Colonic mucosa (tissue), 4 donors: ENCODE data around the gene RBM12. TPM values are rescaled to one million over a fixed set of nuclear protein-coding genes. Genes with fewer than 3 reads are reported as not detected.
A peak's percentile ranks its signal among the peaks of the same experiment; 100 is the strongest.

ENCODE experiments used
- DNase-seq: peaks from one replicate; pipeline ENCODE4 v3.0.0-alpha.2; 2020
- H3K27ac ChIP-seq: fragments of 200-600 bp; one replicate; pipeline ENCODE4 v1.8.0; 2021
- H3K27me3 ChIP-seq: fragments of 200-600 bp; one replicate; pipeline ENCODE4 v1.8.0; 2021
- H3K36me3 ChIP-seq: fragments of 200-600 bp; one replicate; pipeline ENCODE4 v1.8.0; 2021
- H3K4me1 ChIP-seq: fragments of 200-600 bp; one replicate; pipeline ENCODE4 v1.8.0; 2021; ENCODE audit warnings: mild to moderate bottlenecking
- H3K4me3 ChIP-seq: fragments of 200-600 bp; one replicate; pipeline ENCODE4 v1.8.0; 2021
- H3K9ac ChIP-seq, 2 donors: one replicate each; pipeline ENCODE4 v1.7.0; 2013; ENCODE audit warnings: control low read depth in 2 of 2, low read depth in 2 of 2, low read length in 2 of 2
- H3K9me3 ChIP-seq: fragments of 200-600 bp; one replicate; pipeline ENCODE4 v1.8.0; 2021
- intact Hi-C: fragments of 100-400 bp; cut with DNase I; formaldehyde crosslinking; loops from one replicate; pipeline ENCODE4 v1.14.1; 2022
- total RNA-seq, 2 donors: library from RNA; stranded (reverse); fragmentation: NEBNext Ultra II Directional in 1 of 2; extraction: Animal tissue kit (Norgen Biotek cat#: 25700) in 1 of 2; gene quantifications; one replicate each; pipeline ENCODE4 v1.2.1, GENCODE V29; 2021
- TF ChIP-seq, protein P1 (sequence below): fragments of 200-600 bp; IDR thresholded peaks from one replicate; pipeline ENCODE4 v1.8.0; 2022; ENCODE audit warnings: antibody characterized with exemption, mild to moderate bottlenecking
- donor health status: healthy.
- donor health status: DM: no; HTN: no; CAD: no.
- donor health status: DM: no; HTN: no; CAD: no.

Gene RBM12
- total RNA-seq, 2 donors from 2014 or later: 63.8 to 74.5 TPM

GRCh38 chr20:35699127-35699956 lies 34.6 kb upstream of the RBM12 start, which contains the start of the genes NFS1 and ROMO1:
Gene NFS1, minus strand, starts transcription at chr20:35699352. Its CDS starts 64 bp downstream, at chr20:35699288.
Gene ROMO1, plus strand, starts transcription at chr20:35699405. Its CDS starts 228 bp downstream, at chr20:35699633.
- no peaks in the 10 kb centered on the region for H3K9me3 ChIP-seq
- peak within 1 kb of the TSS; percentile 85 for H3K4me3 ChIP-seq
- peaks cover 5% of the 10 kb centered on the region for H3K36me3 ChIP-seq
- no peaks in the 10 kb centered on the region for H3K4me1 ChIP-seq
- H3K9ac ChIP-seq: peak within 1 kb of the TSS; percentile 87 to 96
- DNase-seq: peak; percentile 88
- intact Hi-C loops: no loop called here
- no peaks in the 10 kb centered on the region for H3K27me3 ChIP-seq
- peak within 1 kb of the TSS; percentile 82 for H3K27ac ChIP-seq
- TF ChIP-seq, protein P1, sequence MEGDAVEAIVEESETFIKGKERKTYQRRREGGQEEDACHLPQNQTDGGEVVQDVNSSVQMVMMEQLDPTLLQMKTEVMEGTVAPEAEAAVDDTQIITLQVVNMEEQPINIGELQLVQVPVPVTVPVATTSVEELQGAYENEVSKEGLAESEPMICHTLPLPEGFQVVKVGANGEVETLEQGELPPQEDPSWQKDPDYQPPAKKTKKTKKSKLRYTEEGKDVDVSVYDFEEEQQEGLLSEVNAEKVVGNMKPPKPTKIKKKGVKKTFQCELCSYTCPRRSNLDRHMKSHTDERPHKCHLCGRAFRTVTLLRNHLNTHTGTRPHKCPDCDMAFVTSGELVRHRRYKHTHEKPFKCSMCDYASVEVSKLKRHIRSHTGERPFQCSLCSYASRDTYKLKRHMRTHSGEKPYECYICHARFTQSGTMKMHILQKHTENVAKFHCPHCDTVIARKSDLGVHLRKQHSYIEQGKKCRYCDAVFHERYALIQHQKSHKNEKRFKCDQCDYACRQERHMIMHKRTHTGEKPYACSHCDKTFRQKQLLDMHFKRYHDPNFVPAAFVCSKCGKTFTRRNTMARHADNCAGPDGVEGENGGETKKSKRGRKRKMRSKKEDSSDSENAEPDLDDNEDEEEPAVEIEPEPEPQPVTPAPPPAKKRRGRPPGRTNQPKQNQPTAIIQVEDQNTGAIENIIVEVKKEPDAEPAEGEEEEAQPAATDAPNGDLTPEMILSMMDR: no peak

- Histone ChIP-seq H3K27ac (peak overlapping the region; percentile 82), H3K27me3 (no peaks in the 10 kb centered on the region), H3K9me3 (no peaks in the 10 kb centered on the region), H3K9ac (peak overlapping the region; percentile 87 to 96), H3K36me3 (no peaks in the 10 kb centered on the region), H3K4me3 (peak overlapping the region; percentile 85), H3K4me1 (no peaks in the 10 kb centered on the region)
- intact Hi-C loops: no loop called here
- peak; percentile 43 for DNase-seq
- TF ChIP-seq, protein P1: no peak
Observed at GRCh38 chr20:35698298-35699126, 33.8 kb upstream of the RBM12 start.

GRCh38 chr20:35697696-35698297 lies 33.1 kb upstream of the RBM12 start:
- Histone ChIP-seq H3K9ac (peak overlapping the region in 1 of 2 donors; percentile 96), H3K36me3 (no peaks in the 10 kb centered on the region), H3K4me3 (peak overlapping the region; percentile 85), H3K4me1 (no peaks in the 10 kb centered on the region), H3K9me3 (no peaks in the 10 kb centered on the region), H3K27ac (no peak overlapping the region), H3K27me3 (no peaks in the 10 kb centered on the region)
- TF ChIP-seq, protein P1: no peak
- no peak for DNase-seq
- intact Hi-C loops: no loop called here

DNA sequence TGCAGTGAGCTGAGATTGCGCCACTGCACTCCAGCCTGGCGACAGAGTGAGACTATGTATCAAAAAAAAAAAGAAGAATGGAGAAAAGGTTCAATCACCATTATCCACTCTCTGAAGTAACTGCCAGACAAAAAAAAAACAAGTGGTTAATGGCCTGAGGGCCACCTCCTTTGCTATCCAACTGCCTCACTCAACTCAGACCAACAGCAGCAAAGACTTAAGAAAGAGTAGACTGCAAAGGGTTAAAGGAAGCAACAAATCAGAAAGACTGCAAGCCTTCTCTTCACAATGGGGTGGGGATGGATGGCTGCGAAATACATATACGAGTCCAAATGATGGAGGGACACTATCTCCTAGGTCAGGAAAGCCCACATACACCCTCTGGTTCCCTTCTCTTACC lies 31.3 kb upstream of the RBM12 start:
- no peak for DNase-seq
- Histone ChIP-seq H3K4me3 (no peak overlapping the region), H3K36me3 (no peaks in the 10 kb centered on the region), H3K4me1 (no peaks in the 10 kb centered on the region), H3K9ac (no peak overlapping the region), H3K9me3 (no peaks in the 10 kb centered on the region), H3K27ac (no peak overlapping the region), H3K27me3 (no peaks in the 10 kb centered on the region)
- intact Hi-C loops: no loop called here
- TF ChIP-seq, protein P1: no peak

DNA sequence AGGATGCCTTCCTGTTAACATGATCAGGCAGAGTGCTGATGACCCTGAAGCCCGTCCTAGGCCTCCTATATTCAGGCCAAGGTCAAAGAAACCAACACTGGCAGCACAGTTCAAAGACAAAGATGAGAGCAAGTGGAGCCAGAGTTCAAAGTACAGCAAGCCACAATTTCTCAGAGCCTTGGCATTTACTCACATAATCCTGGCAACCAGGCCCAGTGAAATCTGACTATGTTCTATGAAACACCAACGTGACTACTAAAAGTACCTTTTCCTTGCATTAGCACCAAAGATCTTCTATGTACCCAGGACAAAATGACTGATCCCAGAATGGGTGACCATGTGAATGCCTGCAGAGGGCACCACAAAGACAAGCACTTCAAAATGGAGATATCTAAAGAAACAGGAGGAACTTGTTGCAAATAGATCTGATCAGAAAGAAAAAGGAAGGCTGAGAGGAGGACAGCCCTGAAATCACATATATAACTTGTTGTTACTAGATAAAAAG lies 30.6 kb upstream of the RBM12 start:
- Histone ChIP-seq H3K36me3 (no peaks in the 10 kb centered on the region), H3K4me1 (no peaks in the 10 kb centered on the region), H3K4me3 (no peak overlapping the region), H3K27me3 (no peaks in the 10 kb centered on the region), H3K9me3 (no peaks in the 10 kb centered on the region), H3K27ac (no peak overlapping the region), H3K9ac (no peak overlapping the region)
- no peak for DNase-seq
- intact Hi-C loops: no loop called here
- TF ChIP-seq, protein P1: no peak
